Left ventricle myocardium superior (tissue), 1 donor: ENCODE results near the gene SKAP2. TPM values are rescaled to one million over a fixed set of nuclear protein-coding genes. Genes with fewer than 3 reads are reported as not detected.

Experiments
- ATAC-seq: fragments of 200-7000 bp; cut with Tn5 transposase; one replicate; pipeline ENCODE4 v1.9.1; 2020; ENCODE audit warnings: mild to moderate bottlenecking, moderate library complexity
- DNase-seq: peaks from one replicate; pipeline ENCODE4 v3.0.0-alpha.2; 2020
- intact Hi-C: fragments of 100-400 bp; cut with micrococcal nuclease; formaldehyde crosslinking; loops from one replicate; pipeline ENCODE4 v1.11.0; 2022
- total RNA-seq: library from RNA; stranded (reverse); fragmentation: NEBNext Ultra II Directional; extraction: Animal tissue kit (Norgen Biotek cat#: 25700); gene quantifications from one replicate; pipeline ENCODE4 v1.2.1, GENCODE V29; 2021
- donor health status: DM: no; HTN: yes; CAD: no; lungs with severe emphysema.

SKAP2 gene
- total RNA-seq, 1 donor from 2014 or later = 5.5 TPM

- intact Hi-C loops = no loop called here
- DNase-seq (no peak), ATAC-seq (no peak)
Observed at GRCh38 chr7:26657206-26657641, 207.2 kb downstream of the SKAP2 start.

- DNase-seq (no peak), ATAC-seq (no peak)
Observed at GRCh38 chr7:26656735-26657134, 207.7 kb downstream of the SKAP2 start.

GRCh38 chr7:26655781-26656180 lies 208.6 kb downstream of the SKAP2 start:
- ATAC-seq (no peak), DNase-seq (no peak)
- intact Hi-C loops = no loop called here

More at GRCh38 chr7:26656735-26657134, 207.7 kb downstream of the SKAP2 start:
- intact Hi-C loops = no loop called here

GRCh38 chr7:26653430-26654399 lies 210.7 kb downstream of the SKAP2 start:
- no peak for ATAC-seq
- DNase-seq = peak; percentile 47
- intact Hi-C loops = no loop called here

GRCh38 chr7:26652401-26653100 lies 211.8 kb downstream of the SKAP2 start:
- intact Hi-C loops = no loop called here
- ATAC-seq (no peak), DNase-seq (no peak)

GRCh38 chr7:26650103-26650502 lies 214.3 kb downstream of the SKAP2 start:
- no peak for ATAC-seq
- intact Hi-C loops = no loop called here
- no peak for DNase-seq

- ATAC-seq (no peak), DNase-seq (no peak)
- intact Hi-C loops = no loop called here
Observed at GRCh38 chr7:26649388-26649787, 215.0 kb downstream of the SKAP2 start.

- DNase-seq (no peak), ATAC-seq (no peak)
- intact Hi-C loops = no loop called here
Observed at GRCh38 chr7:26648554-26648953, 215.8 kb downstream of the SKAP2 start.

GRCh38 chr7:26646336-26647048 lies 217.9 kb downstream of the SKAP2 start:
- ATAC-seq = no peak
- intact Hi-C loops = no loop called here
- DNase-seq = no peak

GRCh38 chr7:26645121-26645520 lies 219.3 kb downstream of the SKAP2 start:
- DNase-seq (no peak), ATAC-seq (no peak)
- intact Hi-C loops = no loop called here

- no peak for ATAC-seq
- intact Hi-C loops = no loop called here
Observed at GRCh38 chr7:26642416-26642815, 222.0 kb downstream of the SKAP2 start.

GRCh38 chr7:26639695-26640094 lies 224.7 kb downstream of the SKAP2 start:
- DNase-seq (no peak), ATAC-seq (no peak)
- intact Hi-C loops = no loop called here

More at GRCh38 chr7:26642416-26642815, 222.0 kb downstream of the SKAP2 start:
- no peak for DNase-seq

- no peak for ATAC-seq
- intact Hi-C loops = no loop called here
- DNase-seq = no peak
Observed at GRCh38 chr7:26639111-26639510, 225.3 kb downstream of the SKAP2 start.

- intact Hi-C loops = no loop called here
- no peak for DNase-seq
Observed at GRCh38 chr7:26638140-26638539, 226.2 kb downstream of the SKAP2 start.

GRCh38 chr7:26637610-26638009 lies 226.8 kb downstream of the SKAP2 start:
- intact Hi-C loops = no loop called here
- no peak for DNase-seq
- no peak for ATAC-seq

More at GRCh38 chr7:26638140-26638539, 226.2 kb downstream of the SKAP2 start:
- no peak for ATAC-seq

- intact Hi-C loops = no loop called here
- ATAC-seq (no peak), DNase-seq (no peak)
Observed at GRCh38 chr7:26636808-26637207, 227.6 kb downstream of the SKAP2 start.

- DNase-seq = no peak
- no peak for ATAC-seq
- intact Hi-C loops = no loop called here
Observed at GRCh38 chr7:26633557-26633956, 230.8 kb downstream of the SKAP2 start.

GRCh38 chr7:26631601-26632000 lies 232.8 kb downstream of the SKAP2 start:
- no peak for ATAC-seq
- intact Hi-C loops = no loop called here
- DNase-seq = no peak

GRCh38 chr7:26630941-26631580 lies 233.3 kb downstream of the SKAP2 start:
- intact Hi-C loops = no loop called here
- DNase-seq (no peak), ATAC-seq (no peak)
